Calu3 (cell line): ENCODE results near the gene SERPINB1. TPM values are rescaled to one million over a fixed set of nuclear protein-coding genes. Genes with fewer than 3 reads are reported as not detected.
A peak's percentile ranks its signal among the peaks of the same experiment; 100 is the strongest.

ENCODE experiments used
- BruUV-seq: library from RNA; stranded (reverse); fragments of 400-500 nt; replicated peaks from 2 replicates; lab custom pipeline; 2021; lab: Mats Ljungman, UMichigan
- CTCF ChIA-PET: fragments of 300-600 bp; sonication (Branson Sonifier 250); formaldehyde crosslinking; loops from one replicate; lab custom pipeline; 2022; ENCODE audit warnings: antibody characterized with exemption; lab: Charles Lee
- DNase-seq: peaks from one replicate; pipeline ENCODE4 v3.0.0; 2022
- H3K27ac Mint-ChIP-seq: one replicate; pipeline ENCODE4 v1.8.0; 2022; ENCODE audit warnings: mixed read lengths; ENCODE audit not compliant: unreplicated experiment
- H3K27me3 Mint-ChIP-seq: one replicate; pipeline ENCODE4 v1.8.0; 2022; ENCODE audit warnings: mixed read lengths; ENCODE audit not compliant: unreplicated experiment
- H3K36me3 Mint-ChIP-seq: one replicate; pipeline ENCODE4 v1.8.0; 2022; ENCODE audit warnings: mild to moderate bottlenecking, moderate library complexity, mixed read lengths; ENCODE audit not compliant: insufficient read depth, unreplicated experiment
- H3K4me1 Mint-ChIP-seq: one replicate; pipeline ENCODE4 v1.8.0; 2022; ENCODE audit warnings: mild to moderate bottlenecking, low read depth, mixed read lengths; ENCODE audit not compliant: unreplicated experiment
- H3K4me3 Mint-ChIP-seq: one replicate; pipeline ENCODE4 v1.8.0; 2022; ENCODE audit warnings: mild to moderate bottlenecking, low read depth, moderate library complexity, mixed read lengths; ENCODE audit not compliant: unreplicated experiment
- H3K9me3 Mint-ChIP-seq: one replicate; pipeline ENCODE4 v1.8.0; 2022; ENCODE audit warnings: low read depth, mixed read lengths; ENCODE audit not compliant: unreplicated experiment
- intact Hi-C: fragments of 100-400 bp; cut with micrococcal nuclease; formaldehyde crosslinking; loops from one replicate; pipeline ENCODE4 v1.10.0; 2022; ENCODE audit not compliant: unreplicated experiment
- total RNA-seq: library from RNA; stranded (reverse); gene quantifications from 2 replicates; pipeline ENCODE4 v1.2.3, GENCODE V29; 2022
- TF ChIP-seq, protein P1 (sequence below): fragments of 200-600 bp; IDR thresholded peaks from one replicate; pipeline ENCODE4 v1.8.0; 2022; ENCODE audit warnings: antibody characterized with exemption; ENCODE audit not compliant: unreplicated experiment

The SERPINB1 gene
- total RNA-seq, 1 experiment from 2014 or later = 56.3 TPM

DNA sequence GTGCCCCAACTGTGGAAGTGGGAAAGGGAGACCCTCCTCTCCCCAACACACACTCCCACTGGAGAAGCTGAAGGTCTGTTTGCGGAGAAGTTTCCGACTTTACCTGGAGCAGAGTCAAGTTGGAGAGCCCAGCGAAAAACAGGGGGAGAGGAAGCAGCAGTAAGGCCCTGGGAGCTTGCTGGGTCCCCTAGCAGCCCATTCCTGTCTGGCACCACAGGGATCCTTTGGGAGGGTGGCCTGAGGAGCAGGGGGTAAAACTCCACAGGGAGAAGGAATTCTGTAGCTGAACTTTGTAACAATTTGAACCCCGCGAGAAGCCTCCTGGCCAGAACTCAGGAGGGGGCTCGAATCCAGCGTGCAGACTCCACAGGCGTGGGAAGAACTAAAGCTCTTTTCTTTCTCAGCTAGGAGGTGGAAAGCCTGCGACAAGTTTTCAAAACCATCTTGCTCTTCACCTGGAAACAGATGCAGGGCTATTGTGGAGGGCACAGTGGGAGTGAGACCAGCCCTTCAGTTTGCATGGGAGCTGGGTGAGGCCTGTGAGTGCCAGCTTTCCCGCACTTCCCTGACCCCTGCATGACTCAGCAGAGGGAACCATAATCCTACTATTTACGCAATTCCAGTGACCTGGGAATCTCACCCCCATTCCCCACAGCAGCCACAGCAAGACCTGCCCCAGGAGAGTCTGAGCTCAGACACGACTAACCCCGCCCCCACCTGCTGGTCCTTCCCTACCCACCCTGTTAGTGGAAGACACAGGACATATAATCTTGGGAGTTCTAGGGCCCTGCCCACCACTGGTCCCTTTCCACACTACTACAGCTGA is 35.6 kb upstream of the SERPINB1 start:
- Mint-ChIP-seq H3K4me1 (peaks cover 44% of the 10 kb centered on the region), H3K9me3 (no peaks in the 10 kb centered on the region), H3K36me3 (peaks cover 19% of the 10 kb centered on the region), H3K27me3 (no peaks in the 10 kb centered on the region), H3K4me3 (peak overlapping the region; percentile 69), H3K27ac (peak overlapping the region; percentile 87)
- TF ChIP-seq, protein P1, sequence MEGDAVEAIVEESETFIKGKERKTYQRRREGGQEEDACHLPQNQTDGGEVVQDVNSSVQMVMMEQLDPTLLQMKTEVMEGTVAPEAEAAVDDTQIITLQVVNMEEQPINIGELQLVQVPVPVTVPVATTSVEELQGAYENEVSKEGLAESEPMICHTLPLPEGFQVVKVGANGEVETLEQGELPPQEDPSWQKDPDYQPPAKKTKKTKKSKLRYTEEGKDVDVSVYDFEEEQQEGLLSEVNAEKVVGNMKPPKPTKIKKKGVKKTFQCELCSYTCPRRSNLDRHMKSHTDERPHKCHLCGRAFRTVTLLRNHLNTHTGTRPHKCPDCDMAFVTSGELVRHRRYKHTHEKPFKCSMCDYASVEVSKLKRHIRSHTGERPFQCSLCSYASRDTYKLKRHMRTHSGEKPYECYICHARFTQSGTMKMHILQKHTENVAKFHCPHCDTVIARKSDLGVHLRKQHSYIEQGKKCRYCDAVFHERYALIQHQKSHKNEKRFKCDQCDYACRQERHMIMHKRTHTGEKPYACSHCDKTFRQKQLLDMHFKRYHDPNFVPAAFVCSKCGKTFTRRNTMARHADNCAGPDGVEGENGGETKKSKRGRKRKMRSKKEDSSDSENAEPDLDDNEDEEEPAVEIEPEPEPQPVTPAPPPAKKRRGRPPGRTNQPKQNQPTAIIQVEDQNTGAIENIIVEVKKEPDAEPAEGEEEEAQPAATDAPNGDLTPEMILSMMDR = no peak
- intact Hi-C loops = no loop called here
- DNase-seq = no peak
- CTCF ChIA-PET = interaction anchor here (0.6 to 3.1 kb wide), 5 partner anchors 11 to 636 kb away, joined by 4 to 11 read pairs (median 4); no protein-coding TSS in a partner anchor
- no TSS peak for BruUV-seq

DNA sequence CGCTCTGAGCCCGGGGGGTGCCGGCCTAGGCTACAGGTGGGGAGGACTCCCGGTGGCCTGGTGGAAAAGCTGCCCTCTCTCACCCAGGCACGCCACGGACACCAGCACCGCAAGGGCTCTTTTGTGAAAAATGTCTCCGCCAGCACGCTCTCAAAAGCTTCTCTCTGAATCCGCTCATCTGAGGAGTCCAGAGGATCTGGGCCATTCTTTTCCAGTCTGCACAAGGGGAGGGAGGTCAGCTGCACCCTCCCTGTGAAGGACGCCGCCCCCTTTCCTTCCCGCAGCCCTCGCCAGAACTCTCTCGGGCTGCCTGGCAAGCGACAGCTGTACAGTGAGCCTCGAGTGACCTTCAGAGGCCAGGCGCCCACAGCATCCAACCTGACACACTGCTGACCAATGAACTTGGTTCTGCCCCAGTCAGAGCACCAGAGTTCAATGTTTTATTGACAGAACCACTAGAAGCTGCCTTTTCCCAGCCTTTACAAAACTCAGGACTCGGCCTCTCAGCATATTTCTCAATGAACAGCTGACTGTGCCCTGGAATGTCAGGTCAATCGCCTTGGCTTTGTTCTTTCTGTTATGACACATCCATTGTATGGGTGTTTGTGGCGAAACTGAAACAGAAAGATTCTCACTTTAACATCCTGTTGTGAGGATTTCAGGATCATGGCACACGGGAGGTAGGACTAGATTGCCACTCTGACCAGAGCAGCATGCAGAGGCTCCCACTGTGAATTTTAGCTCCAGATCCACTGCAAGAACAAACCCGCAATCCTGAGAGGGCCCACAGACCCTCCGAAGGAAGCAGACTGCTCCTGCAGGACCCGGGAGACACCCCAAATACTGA is 34.8 kb upstream of the SERPINB1 start:
- intact Hi-C loops = no loop called here
- no peaks in the 10 kb centered on the region for H3K9me3 Mint-ChIP-seq
- H3K36me3 Mint-ChIP-seq = peaks cover 19% of the 10 kb centered on the region
- H3K27ac Mint-ChIP-seq = peak overlapping the region; percentile 87
- no peaks in the 10 kb centered on the region for H3K27me3 Mint-ChIP-seq
- TSS peak; percentile 84 for BruUV-seq
- CTCF ChIA-PET = interaction anchor here (0.6 to 3.1 kb wide), 4 partner anchors 10 to 637 kb away, joined by 4 to 11 read pairs (median 5); no protein-coding TSS in a partner anchor
- peak overlapping the region; percentile 69 for H3K4me3 Mint-ChIP-seq
- TF ChIP-seq, protein P1 = no peak
- H3K4me1 Mint-ChIP-seq = peaks cover 39% of the 10 kb centered on the region
- DNase-seq = peak; percentile 58

DNA sequence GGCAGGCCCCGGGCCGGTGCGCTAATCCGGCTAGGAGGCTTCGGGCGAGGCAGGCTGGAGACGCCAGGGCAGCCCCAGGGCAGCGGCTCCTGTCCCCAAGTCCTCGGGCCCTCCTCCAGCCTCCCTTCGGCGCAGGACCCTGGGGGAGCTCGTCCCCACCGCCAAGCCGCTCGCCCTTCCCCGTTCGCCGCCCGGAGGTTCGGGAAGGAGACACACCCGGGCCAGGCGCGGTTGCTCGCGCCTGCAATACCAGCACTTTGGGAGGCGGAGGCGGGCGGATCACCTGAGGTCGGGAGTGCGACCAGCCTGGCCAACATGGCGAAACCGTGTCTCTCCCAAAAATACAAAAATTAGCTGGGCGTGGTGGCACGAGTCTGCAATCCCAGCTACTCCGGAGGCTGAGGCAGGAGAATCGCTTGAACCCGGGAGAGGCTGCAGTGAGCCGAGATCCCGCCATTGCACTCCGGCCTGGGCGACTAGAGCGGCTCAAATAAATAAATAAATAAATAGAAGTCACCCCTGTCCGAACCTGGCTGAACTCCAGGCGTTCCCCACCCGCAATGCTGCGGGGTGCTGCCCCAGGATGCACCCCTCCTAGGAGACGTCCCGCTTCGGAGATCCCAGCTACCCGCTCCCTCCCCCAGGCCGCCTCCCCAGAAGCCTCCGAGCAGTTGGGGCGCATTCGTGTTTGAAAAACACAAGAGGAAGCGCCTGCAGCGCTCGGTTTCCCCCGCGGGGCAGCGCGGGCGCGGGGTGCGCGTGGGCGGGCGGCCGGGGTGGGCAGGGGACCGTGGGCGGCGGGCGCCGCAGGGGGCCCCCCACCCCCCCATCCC is 33.9 kb upstream of the SERPINB1 start:
- peaks cover 30% of the 10 kb centered on the region for H3K4me1 Mint-ChIP-seq
- H3K4me3 Mint-ChIP-seq = peak overlapping the region; percentile 69
- TF ChIP-seq, protein P1 = no peak
- no peaks in the 10 kb centered on the region for H3K9me3 Mint-ChIP-seq
- BruUV-seq = no TSS peak
- intact Hi-C loops = no loop called here
- CTCF ChIA-PET = interaction anchor here (3.1 kb wide), 1 partner anchor 10 kb away, joined by 11 read pairs; no protein-coding TSS in a partner anchor
- H3K27me3 Mint-ChIP-seq = no peaks in the 10 kb centered on the region
- peaks cover 19% of the 10 kb centered on the region for H3K36me3 Mint-ChIP-seq
- H3K27ac Mint-ChIP-seq = no peak overlapping the region
- peak; percentile 50 for DNase-seq

DNA sequence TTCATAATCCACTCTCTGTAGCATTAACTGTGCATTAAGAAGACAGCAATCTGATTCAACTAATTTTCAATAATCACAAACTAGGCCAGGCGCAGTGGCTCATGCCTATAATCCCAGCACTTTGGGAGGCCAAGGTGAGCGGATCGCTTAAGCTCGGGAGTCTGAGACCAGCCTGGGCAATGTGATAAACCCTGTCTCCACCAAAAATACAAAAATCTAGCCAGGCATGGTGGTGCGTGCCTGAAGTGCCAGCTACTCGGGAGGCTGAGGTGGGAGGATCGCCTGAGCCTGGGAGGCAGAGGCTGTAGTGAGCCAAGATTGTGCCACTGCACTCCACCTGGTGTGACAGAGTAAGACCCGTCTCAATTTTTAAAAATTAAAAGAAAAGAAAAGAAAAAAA is 32.0 kb upstream of the SERPINB1 start:
- TF ChIP-seq, protein P1 = no peak
- Mint-ChIP-seq H3K9me3 (no peaks in the 10 kb centered on the region), H3K4me3 (no peak overlapping the region), H3K27me3 (no peaks in the 10 kb centered on the region), H3K27ac (no peak overlapping the region), H3K36me3 (peaks cover 19% of the 10 kb centered on the region), H3K4me1 (peaks cover 22% of the 10 kb centered on the region)
- BruUV-seq = no TSS peak
- CTCF ChIA-PET = no interaction called here
- DNase-seq = no peak
- intact Hi-C loops = no loop called here
